Natural killer cell (primary cell): Measurements from ENCODE around the gene ZDHHC19. TPM values are rescaled to one million over a fixed set of nuclear protein-coding genes. Genes with fewer than 3 reads are reported as not detected.

Experiments used
- ATAC-seq, 3 donors: fragments of 150-1000 bp in 2 of 3; fragments of 200-7000 bp in 1 of 3; cut with Tn5 transposase; 1 replicate in 1 of 3; 2 replicates in 2 of 3; pipeline ENCODE4 v1.10.0; 2021; ENCODE audit warnings: mild to moderate bottlenecking in 2 of 3, moderate library complexity in 2 of 3
- DNase-seq, 2 donors: peaks; one replicate each; pipeline versions ENCODE4 v3.0.0 to v3.0.0-alpha.2; 2013 to 2021; ENCODE audit warnings: mixed read lengths in 1 of 2
- H3K27ac ChIP-seq: one replicate; pipeline ENCODE4 v1.5.1; 2013; ENCODE audit warnings: mild to moderate bottlenecking, low read length
- H3K27me3 ChIP-seq: one replicate; pipeline ENCODE4 v1.6.1; 2013; ENCODE audit warnings: low read length; ENCODE audit not compliant: control insufficient read depth, insufficient read depth
- H3K36me3 ChIP-seq: one replicate; pipeline ENCODE4 v1.6.1; 2013; ENCODE audit warnings: low read length; ENCODE audit not compliant: control insufficient read depth, insufficient read depth
- H3K4me1 ChIP-seq: one replicate; pipeline ENCODE4 v1.6.1; 2013; ENCODE audit warnings: low read length; ENCODE audit not compliant: control insufficient read depth, insufficient read depth
- H3K4me3 ChIP-seq: one replicate; pipeline ENCODE4 v1.5.1; 2013; ENCODE audit warnings: low read length
- H3K9me3 ChIP-seq: one replicate; pipeline ENCODE4 v1.6.1; 2013; ENCODE audit warnings: low read length; ENCODE audit not compliant: control insufficient read depth, insufficient read depth
- H3K27ac Mint-ChIP-seq, 2 donors: one replicate each; pipeline ENCODE4 v1.8.0; 2022; ENCODE audit warnings: mild to moderate bottlenecking in 2 of 2, mixed read lengths in 2 of 2, moderate library complexity in 1 of 2
- H3K27me3 Mint-ChIP-seq, 2 donors: one replicate each; pipeline ENCODE4 v1.8.0; 2022; ENCODE audit warnings: low read depth in 2 of 2, mixed read lengths in 2 of 2
- H3K36me3 Mint-ChIP-seq: one replicate; pipeline ENCODE4 v1.8.0; 2022; ENCODE audit warnings: mixed read lengths
- H3K4me1 Mint-ChIP-seq, 2 donors: one replicate each; pipeline ENCODE4 v1.8.0; 2022; ENCODE audit warnings: mixed read lengths in 2 of 2
- H3K4me3 Mint-ChIP-seq: one replicate; pipeline ENCODE4 v1.8.0; 2022; ENCODE audit warnings: mild to moderate bottlenecking, moderate library complexity, mixed read lengths
- H3K9me3 Mint-ChIP-seq, 2 donors: one replicate each; pipeline ENCODE4 v1.8.0; 2022; ENCODE audit warnings: mixed read lengths in 2 of 2
- CTCF ChIP-seq: fragments of 200-600 bp; IDR thresholded peaks from one replicate; pipeline ENCODE4 v1.8.0; 2022; ENCODE audit warnings: antibody characterized with exemption
- WGBS: methylation state at CpG from one replicate; pipeline ENCODE4 v1.1.7; 2013; ENCODE audit warnings: missing lambda C conversion rate; ENCODE audit not compliant: insufficient coverage; 5-methylcytosine and 5-hydroxymethylcytosine counted together
- intact Hi-C: fragments of 100-400 bp; cut with micrococcal nuclease; formaldehyde crosslinking; loops from one replicate; pipeline ENCODE4 v1.14.2; 2022
- total RNA-seq, 4 donors: library from RNA; stranded (reverse); fragments of 120-200 nt in 1 of 4; gene quantifications; one replicate each; pipeline versions ENCODE4 v1.2.3 to v1.2.4, GENCODE V29; 2013 to 2022

ZDHHC19 gene
- total RNA-seq, 3 donors from 2014 or later (not counting 1 experiment from before 2014, with no cell fraction given), result not detected

- no peak overlapping the region for H3K4me3 ChIP-seq
- ATAC-seq, result peak; percentile 85 to 91 (median 87)
- WGBS, result 15% methylated on average over 24 of the region's 24 CpGs
- H3K36me3 ChIP-seq, result no peaks in the 10 kb centered on the region
- intact Hi-C loops, result no loop called here
- DNase-seq, result peak; percentile 49 to 90
- H3K27ac Mint-ChIP-seq, result peak overlapping the region; percentile 61 to 88
- peak overlapping the region; percentile 71 for H3K4me3 Mint-ChIP-seq
- no peaks in the 10 kb centered on the region for H3K9me3 Mint-ChIP-seq
- H3K27ac ChIP-seq, result peak overlapping the region; percentile 73
- TF ChIP-seq CTCF, result no peak
- H3K4me1 Mint-ChIP-seq, result peaks cover 17 to 19% of the 10 kb centered on the region in 2 donors
- H3K27me3 ChIP-seq, result no peaks in the 10 kb centered on the region
- peaks cover 42% of the 10 kb centered on the region for H3K4me1 ChIP-seq
- H3K9me3 ChIP-seq, result no peaks in the 10 kb centered on the region
- peaks cover 0 to 3% of the 10 kb centered on the region in 2 donors for H3K27me3 Mint-ChIP-seq
- H3K36me3 Mint-ChIP-seq, result no peaks in the 10 kb centered on the region
Observed at GRCh38 chr3:196179380-196180308, 31.6 kb downstream of the ZDHHC19 start.

GRCh38 chr3:196178993-196179379 lies 32.2 kb downstream of the ZDHHC19 start:
- H3K4me1 ChIP-seq, result peaks cover 42% of the 10 kb centered on the region
- H3K27me3 Mint-ChIP-seq, result peaks cover 0 to 3% of the 10 kb centered on the region in 2 donors
- peak overlapping the region; percentile 73 for H3K27ac ChIP-seq
- ATAC-seq, result no peak
- DNase-seq, result no peak
- H3K27ac Mint-ChIP-seq, result peak overlapping the region; percentile 61 to 88
- no peaks in the 10 kb centered on the region for H3K36me3 ChIP-seq
- WGBS, result 70% methylated on average over 3 of the region's 6 CpGs
- intact Hi-C loops, result no loop called here
- no peaks in the 10 kb centered on the region for H3K27me3 ChIP-seq
- H3K9me3 ChIP-seq, result no peaks in the 10 kb centered on the region
- no peaks in the 10 kb centered on the region for H3K36me3 Mint-ChIP-seq
- peak overlapping the region; percentile 71 for H3K4me3 Mint-ChIP-seq
- TF ChIP-seq CTCF, result no peak
- no peaks in the 10 kb centered on the region for H3K9me3 Mint-ChIP-seq
- no peak overlapping the region for H3K4me3 ChIP-seq
- peaks cover 17 to 19% of the 10 kb centered on the region in 2 donors for H3K4me1 Mint-ChIP-seq

GRCh38 chr3:196177967-196178366 lies 33.2 kb downstream of the ZDHHC19 start:
- no peak for ATAC-seq
- Histone ChIP-seq H3K9me3 (no peaks in the 10 kb centered on the region), H3K4me1 (peaks cover 35% of the 10 kb centered on the region), H3K27ac (no peak overlapping the region), H3K36me3 (no peaks in the 10 kb centered on the region), H3K4me3 (no peak overlapping the region), H3K27me3 (no peaks in the 10 kb centered on the region)
- DNase-seq, result no peak
- Mint-ChIP-seq H3K27me3 (peaks cover 0 to 3% of the 10 kb centered on the region in 2 donors), H3K27ac (no peak overlapping the region), H3K4me3 (no peak overlapping the region), H3K4me1 (peaks cover 17 to 19% of the 10 kb centered on the region in 2 donors), H3K9me3 (no peaks in the 10 kb centered on the region), H3K36me3 (no peaks in the 10 kb centered on the region)
- intact Hi-C loops, result no loop called here
- TF ChIP-seq CTCF, result no peak
- 89% methylated on average over 4 of the region's 4 CpGs for WGBS
